Endothelial cell of umbilical vein (primary cell): ENCODE measurements around the gene CAMTA2.

Experiments
- EZH2 ChIP-seq: IDR thresholded peaks from 2 replicates; pipeline ENCODE4 v1.6.1; 2012; ENCODE audit warnings: borderline replicate concordance, low read depth, mild to moderate bottlenecking, moderate library complexity, low read length, inconsistent platforms; ENCODE audit not compliant: severe bottlenecking
- POLR2A ChIP-seq: IDR thresholded peaks from 2 replicates; pipeline ENCODE4 v1.6.1; 2012; ENCODE audit warnings: low read depth, mild to moderate bottlenecking, control low read depth, low read length
- POLR2AphosphoS5 ChIP-seq: IDR thresholded peaks from 2 replicates; pipeline ENCODE4 v1.6.1; 2012; ENCODE audit warnings: low read depth, mild to moderate bottlenecking, control low read depth, low read length, moderate library complexity; ENCODE audit not compliant: insufficient read depth
- TF ChIP-seq, protein P1 (sequence below), 2 donors: IDR thresholded peaks; 1 replicate in 1 of 2; 2 replicates in 1 of 2; pipeline ENCODE4 v1.5.1; 2011; ENCODE audit warnings: low read length in 2 of 2, mild to moderate bottlenecking in 2 of 2, moderate library complexity in 2 of 2, control low read depth in 1 of 2, inconsistent platforms in 1 of 2, low read depth in 1 of 2; ENCODE audit not compliant: insufficient read depth in 1 of 2; ENCODE audit errors: extremely low read depth in 1 of 2

DNA sequence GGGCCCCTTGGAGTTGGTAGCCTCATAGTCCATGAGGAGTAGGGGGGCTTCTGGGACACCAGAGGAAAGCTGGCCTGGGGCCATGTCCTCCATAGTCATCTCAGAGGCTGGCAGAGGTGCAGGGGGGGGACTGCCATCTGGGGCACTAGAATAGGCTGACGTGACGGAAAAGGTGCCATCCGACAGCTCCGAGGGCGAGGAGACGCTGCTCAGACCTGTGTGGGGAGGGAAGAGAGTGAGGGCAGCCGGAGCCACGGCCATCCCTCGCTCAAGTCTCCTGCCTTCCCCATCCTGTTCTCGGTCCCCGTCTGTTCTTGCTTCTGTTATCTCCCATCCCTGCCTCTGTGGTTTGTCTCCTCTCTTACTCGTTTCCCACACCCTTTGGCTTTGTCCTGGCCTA lies 15.2 kb downstream of the CAMTA2 start:
- TF ChIP-seq, protein P1, sequence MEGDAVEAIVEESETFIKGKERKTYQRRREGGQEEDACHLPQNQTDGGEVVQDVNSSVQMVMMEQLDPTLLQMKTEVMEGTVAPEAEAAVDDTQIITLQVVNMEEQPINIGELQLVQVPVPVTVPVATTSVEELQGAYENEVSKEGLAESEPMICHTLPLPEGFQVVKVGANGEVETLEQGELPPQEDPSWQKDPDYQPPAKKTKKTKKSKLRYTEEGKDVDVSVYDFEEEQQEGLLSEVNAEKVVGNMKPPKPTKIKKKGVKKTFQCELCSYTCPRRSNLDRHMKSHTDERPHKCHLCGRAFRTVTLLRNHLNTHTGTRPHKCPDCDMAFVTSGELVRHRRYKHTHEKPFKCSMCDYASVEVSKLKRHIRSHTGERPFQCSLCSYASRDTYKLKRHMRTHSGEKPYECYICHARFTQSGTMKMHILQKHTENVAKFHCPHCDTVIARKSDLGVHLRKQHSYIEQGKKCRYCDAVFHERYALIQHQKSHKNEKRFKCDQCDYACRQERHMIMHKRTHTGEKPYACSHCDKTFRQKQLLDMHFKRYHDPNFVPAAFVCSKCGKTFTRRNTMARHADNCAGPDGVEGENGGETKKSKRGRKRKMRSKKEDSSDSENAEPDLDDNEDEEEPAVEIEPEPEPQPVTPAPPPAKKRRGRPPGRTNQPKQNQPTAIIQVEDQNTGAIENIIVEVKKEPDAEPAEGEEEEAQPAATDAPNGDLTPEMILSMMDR (IDR thresholded peaks at IDR 0.05; ENCODE audit: extremely low read depth in 1 of 2, insufficient read depth in 1 of 2, low read depth in 1 of 2, low read length in 2 of 2), result no peak
- TF ChIP-seq POLR2A, result no peak
- TF ChIP-seq EZH2, result no peak
- TF ChIP-seq POLR2AphosphoS5, result no peak
